OCI-LY3 (cell line): ENCODE measurements around the gene ZNF500.

Experiments used
- CTCF ChIP-seq: fragments of 200-600, 300-600 bp; sonication (generic); IDR thresholded peaks from 2 replicates; pipeline ENCODE4 v1.5.1; 2014; ENCODE audit warnings: antibody characterized with exemption, low read length, low read depth
- EZH2phosphoT487 ChIP-seq: fragments of 200-600 bp; shearing (Covaris generic); IDR thresholded peaks from 2 replicates; pipeline ENCODE4 v1.6.1; 2018; ENCODE audit warnings: antibody characterized with exemption, mixed run types, low read depth

GRCh38 chr16:4743226-4743878 lies 23.6 kb downstream of the ZNF500 start:
- no peak for TF ChIP-seq CTCF
- no peak for TF ChIP-seq EZH2phosphoT487
